K562 (cell line): ENCODE results near the gene LY6G6D. TPM values are rescaled to one million over a fixed set of nuclear protein-coding genes. Genes with fewer than 3 reads are reported as not detected.

Source experiments
- ADNP ChIP-seq: fragments of 200-800 bp; sonication (Bioruptor generic); IDR thresholded peaks from 2 replicates; pipeline ENCODE4 v1.6.1; 2016; ENCODE audit warnings: missing genetic modification characterization, missing compliant biosample characterization
- CCAR2 ChIP-seq: fragments of 200-400 bp; formaldehyde crosslinking; IDR thresholded peaks from 2 replicates; pipeline ENCODE4 v1.6.1; 2017; ENCODE audit warnings: mild to moderate bottlenecking, low read depth, low read length
- CCNT2 ChIP-seq: IDR thresholded peaks from 2 replicates; pipeline ENCODE4 v1.6.1; 2011; ENCODE audit warnings: borderline replicate concordance, low read depth, mild to moderate bottlenecking, moderate library complexity, mixed read lengths, low read length; ENCODE audit not compliant: insufficient read length; ENCODE audit errors: extremely low read depth
- ETV6 ChIP-seq, 3 experiments: fragments of 150-350 bp in 1 of 3; sonication (generic) in 1 of 3; formaldehyde crosslinking in 1 of 3; IDR thresholded peaks; 2 replicates each; pipeline versions ENCODE4 v1.6.1 to v1.8.0; 2014 to 2022; ENCODE audit warnings: borderline replicate concordance in 2 of 3, low read depth in 2 of 3, antibody characterized with exemption in 1 of 3, low read length in 1 of 3, mild to moderate bottlenecking in 1 of 3, missing genetic modification reagents in 1 of 3
- FOXJ3 ChIP-seq: sonication (generic); formaldehyde crosslinking; IDR thresholded peaks from 2 replicates; pipeline ENCODE4 v1.4.0; 2020; ENCODE audit warnings: mild to moderate bottlenecking, missing genetic modification reagents
- GATA2 ChIP-seq: sonication (generic); formaldehyde crosslinking; IDR thresholded peaks from 2 replicates; pipeline ENCODE4 v1.4.0; 2020; ENCODE audit warnings: mild to moderate bottlenecking, missing genetic modification reagents
- HMBOX1 ChIP-seq: sonication (generic); IDR thresholded peaks from 2 replicates; pipeline ENCODE4 v1.6.1; 2016
- HNRNPL ChIP-seq: fragments of 200-400 bp; formaldehyde crosslinking; IDR thresholded peaks from 2 replicates; pipeline ENCODE4 v1.6.1; 2017; ENCODE audit warnings: low read depth, mild to moderate bottlenecking, low read length
- ILF3 ChIP-seq: fragments of 450-650 bp; IDR thresholded peaks from 2 replicates; pipeline ENCODE4 v1.6.1; 2018; ENCODE audit warnings: antibody characterized with exemption, mild to moderate bottlenecking, moderate library complexity, borderline replicate concordance
- MAFK ChIP-seq: IDR thresholded peaks from 2 replicates; pipeline ENCODE4 v1.6.1; 2011; ENCODE audit warnings: low read length, improper control_type of control experiment
- RAD51 ChIP-seq: fragments of 450-650 bp; IDR thresholded peaks from 2 replicates; pipeline ENCODE4 v1.7.1; 2016; ENCODE audit warnings: low read depth, mild to moderate bottlenecking, borderline replicate concordance
- RBM34 ChIP-seq: fragments of 200-400 bp; formaldehyde crosslinking; IDR thresholded peaks from 2 replicates; pipeline ENCODE4 v1.6.1; 2018; ENCODE audit warnings: low read length, borderline replicate concordance; ENCODE audit not compliant: insufficient read depth
- RFX5 ChIP-seq: IDR thresholded peaks from 2 replicates; pipeline ENCODE4 v1.6.1; 2011; ENCODE audit warnings: low read depth, mild to moderate bottlenecking, improper control_type of control experiment, low read length
- TAF9B ChIP-seq: fragments of 450-650 bp; IDR thresholded peaks from 2 replicates; pipeline ENCODE4 v1.6.1; 2018; ENCODE audit warnings: mild to moderate bottlenecking; ENCODE audit not compliant: partially characterized antibody
- TEAD4 ChIP-seq, 2 experiments: sonication (generic) in 1 of 2; formaldehyde crosslinking in 1 of 2; IDR thresholded peaks; 2 replicates each; pipeline versions ENCODE4 v1.6.1 to v1.8.0; 2012 to 2022; ENCODE audit warnings: borderline replicate concordance in 1 of 2, inconsistent platforms in 1 of 2, low read length in 1 of 2, mild to moderate bottlenecking in 1 of 2, missing genetic modification reagents in 1 of 2
- THRAP3 ChIP-seq: fragments of 450-650 bp; IDR thresholded peaks from 2 replicates; pipeline ENCODE4 v1.6.1; 2016; ENCODE audit warnings: mild to moderate bottlenecking, inconsistent platforms, borderline replicate concordance
- ZEB2 ChIP-seq: fragments of 450-650 bp; IDR thresholded peaks from 2 replicates; pipeline ENCODE4 v1.6.1; 2016
- ZNF133 ChIP-seq: fragments of 250-450 bp; sonication (Bioruptor Pico); IDR thresholded peaks from 2 replicates; pipeline ENCODE4 v1.4.0; 2020; ENCODE audit warnings: mild to moderate bottlenecking
- ZNF146 ChIP-seq: IDR thresholded peaks from one replicate; pipeline ENCODE4 v1.6.1; 2018; ENCODE audit warnings: missing compliant biosample characterization; ENCODE audit not compliant: unreplicated experiment
- ZNF263 ChIP-seq: sonication (generic); formaldehyde crosslinking; IDR thresholded peaks from 2 replicates; pipeline ENCODE4 v1.8.0; 2022; ENCODE audit warnings: mild to moderate bottlenecking, missing genetic modification reagents, borderline replicate concordance
- ZNF561 ChIP-seq: fragments of 450-650 bp; formaldehyde crosslinking; conservative IDR thresholded peaks from 2 replicates; pipeline ENCODE4 v1.4.0; 2020; ENCODE audit warnings: mild to moderate bottlenecking, moderate library complexity
- ZNF75A ChIP-seq: fragments of 450-650 bp; formaldehyde crosslinking; IDR thresholded peaks from 2 replicates; pipeline ENCODE4 v1.4.0; 2020; ENCODE audit warnings: mild to moderate bottlenecking
- polyA plus RNA-seq, 8 experiments: library from polyadenylated mRNA; depleted of rRNA in 4 of 8; stranded (reverse) in 5 of 8; unstranded in 3 of 8; fragments of >200 nt; fragmentation: Nextera tagmentation in 2 of 8; fragmentation: Illumina TruSeq in 1 of 8; extraction: Ambion mirVana in 2 of 8; extraction: Trizol in 1 of 8; gene quantifications; 2 replicates each; pipeline versions ENCODE4 v1.2.1 to v1.2.3, GENCODE V29; 2011 to 2014; ENCODE audit warnings: inconsistent platforms in 1 of 8, missing spikeins in 1 of 8
- total RNA-seq, 7 experiments: library from RNA; depleted of rRNA in 6 of 7; stranded (reverse); fragments of >200 nt in 6 of 7; fragmentation: Illumina TruSeq in 2 of 7; extraction: Trizol in 2 of 7; gene quantifications; 2 replicates each; pipeline versions ENCODE4 v1.2.1 to v1.2.3, GENCODE V29; 2011 to 2021; ENCODE audit warnings: low replicate concordance in 1 of 7
- TF ChIP-seq, protein P1 (sequence below): fragments of 250-450 bp; sonication (Bioruptor Pico); IDR thresholded peaks from 2 replicates; pipeline ENCODE4 v1.5.0; 2021
- TF ChIP-seq, protein P2 (sequence below): sonication (generic); formaldehyde crosslinking; IDR thresholded peaks from 2 replicates; pipeline ENCODE4 v1.8.1; 2023; ENCODE audit warnings: mild to moderate bottlenecking, missing genetic modification reagents
- TF ChIP-seq, protein P3 (sequence below): fragments of 450-650 bp; IDR thresholded peaks from 2 replicates; pipeline ENCODE4 v1.6.1; 2016

The LY6G6D gene
- total and polyA plus RNA-seq, 9 of the 15 experiments (the other 6 are each of a cell fraction or from before 2014, with no cell fraction given): 0.30 to 0.38 TPM; not detected in 7

DNA sequence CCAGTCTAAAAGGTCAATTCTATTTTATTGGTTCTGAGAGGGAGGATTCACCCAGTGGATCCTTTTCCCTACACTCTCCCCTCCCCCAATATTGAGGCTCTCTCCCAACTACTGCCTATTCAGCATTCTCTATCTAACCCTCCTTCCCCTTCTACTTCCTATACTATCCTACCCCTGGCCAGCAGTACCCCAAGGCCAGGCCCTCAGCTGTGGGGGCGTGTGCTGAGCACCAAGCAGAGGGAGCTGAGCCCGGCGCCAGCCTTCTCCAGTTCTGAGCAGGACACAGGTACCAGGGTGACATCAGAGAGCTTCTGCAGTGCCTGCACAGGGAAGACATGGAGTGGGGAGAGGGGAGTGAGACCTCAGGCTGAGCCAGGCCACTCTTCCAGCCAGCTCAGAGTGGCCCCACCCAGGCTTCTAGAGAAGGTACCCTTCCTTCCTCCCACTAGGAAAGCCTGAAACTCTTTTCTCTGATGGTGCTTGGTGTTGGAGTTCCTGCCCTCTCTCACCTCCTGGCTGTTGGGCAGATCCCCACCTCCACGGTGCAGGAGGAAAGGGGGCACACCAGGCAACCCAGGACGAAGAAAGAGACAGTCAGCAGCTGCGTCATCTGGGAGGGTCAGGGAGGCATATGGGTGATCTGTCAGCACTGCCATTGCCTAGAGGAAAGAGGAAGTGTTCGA lies 12.0 kb downstream of the LY6G6D start (continued):
- 0 out of 2 replicates have a peak, but pooled peaks have one; percentile 38 for TF ChIP-seq HMBOX1
- TF ChIP-seq MAFK: peak; percentile 66; the same call in 1 of the 2 replicates
- TF ChIP-seq ZNF133 (CRISPR knock-in tag): no peak
- no peak for TF ChIP-seq RFX5
- TF ChIP-seq ADNP (tag): no peak
- TF ChIP-seq ZEB2: no peak
- TF ChIP-seq, protein P1, sequence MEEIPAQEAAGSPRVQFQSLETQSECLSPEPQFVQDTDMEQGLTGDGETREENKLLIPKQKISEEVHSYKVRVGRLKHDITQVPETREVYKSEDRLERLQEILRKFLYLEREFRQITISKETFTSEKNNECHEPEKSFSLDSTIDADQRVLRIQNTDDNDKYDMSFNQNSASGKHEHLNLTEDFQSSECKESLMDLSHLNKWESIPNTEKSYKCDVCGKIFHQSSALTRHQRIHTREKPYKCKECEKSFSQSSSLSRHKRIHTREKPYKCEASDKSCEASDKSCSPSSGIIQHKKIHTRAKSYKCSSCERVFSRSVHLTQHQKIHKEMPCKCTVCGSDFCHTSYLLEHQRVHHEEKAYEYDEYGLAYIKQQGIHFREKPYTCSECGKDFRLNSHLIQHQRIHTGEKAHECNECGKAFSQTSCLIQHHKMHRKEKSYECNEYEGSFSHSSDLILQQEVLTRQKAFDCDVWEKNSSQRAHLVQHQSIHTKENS: no peak
- TF ChIP-seq THRAP3: no peak
- TF ChIP-seq TEAD4 (IDR thresholded peaks at IDR 0.05; ENCODE audit: low read length): 0 out of 2 replicates have a peak, but pooled peaks have one; percentile 9
- no peak for TF ChIP-seq TEAD4 (CRISPR knock-in tag; IDR thresholded peaks at IDR 0.05; ENCODE audit: borderline replicate concordance)
- no peak for TF ChIP-seq GATA2 (CRISPR knock-in tag)
- TF ChIP-seq, protein P2, sequence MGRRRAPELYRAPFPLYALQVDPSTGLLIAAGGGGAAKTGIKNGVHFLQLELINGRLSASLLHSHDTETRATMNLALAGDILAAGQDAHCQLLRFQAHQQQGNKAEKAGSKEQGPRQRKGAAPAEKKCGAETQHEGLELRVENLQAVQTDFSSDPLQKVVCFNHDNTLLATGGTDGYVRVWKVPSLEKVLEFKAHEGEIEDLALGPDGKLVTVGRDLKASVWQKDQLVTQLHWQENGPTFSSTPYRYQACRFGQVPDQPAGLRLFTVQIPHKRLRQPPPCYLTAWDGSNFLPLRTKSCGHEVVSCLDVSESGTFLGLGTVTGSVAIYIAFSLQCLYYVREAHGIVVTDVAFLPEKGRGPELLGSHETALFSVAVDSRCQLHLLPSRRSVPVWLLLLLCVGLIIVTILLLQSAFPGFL (CRISPR knock-in tag): no peak
- no peak for TF ChIP-seq RBM34
- TF ChIP-seq RAD51: no peak
- TF ChIP-seq HNRNPL: no peak
- TF ChIP-seq CCAR2: no peak
- TF ChIP-seq ETV6 (IDR thresholded peaks at IDR 0.05; ENCODE audit: borderline replicate concordance in 1 of 2, low read depth in 2 of 2, low read length in 1 of 2): no peak
- no peak for TF ChIP-seq ETV6 (CRISPR knock-in tag; IDR thresholded peaks at IDR 0.05; ENCODE audit: borderline replicate concordance)
- no peak for TF ChIP-seq ZNF263 (CRISPR knock-in tag)
- TF ChIP-seq ZNF561 (CRISPR knock-in tag): no peak
- no peak for TF ChIP-seq ZNF75A (CRISPR knock-in tag)
- no peak for TF ChIP-seq ILF3
- TF ChIP-seq CCNT2: no peak
- TF ChIP-seq TAF9B: no peak
- TF ChIP-seq, protein P3, sequence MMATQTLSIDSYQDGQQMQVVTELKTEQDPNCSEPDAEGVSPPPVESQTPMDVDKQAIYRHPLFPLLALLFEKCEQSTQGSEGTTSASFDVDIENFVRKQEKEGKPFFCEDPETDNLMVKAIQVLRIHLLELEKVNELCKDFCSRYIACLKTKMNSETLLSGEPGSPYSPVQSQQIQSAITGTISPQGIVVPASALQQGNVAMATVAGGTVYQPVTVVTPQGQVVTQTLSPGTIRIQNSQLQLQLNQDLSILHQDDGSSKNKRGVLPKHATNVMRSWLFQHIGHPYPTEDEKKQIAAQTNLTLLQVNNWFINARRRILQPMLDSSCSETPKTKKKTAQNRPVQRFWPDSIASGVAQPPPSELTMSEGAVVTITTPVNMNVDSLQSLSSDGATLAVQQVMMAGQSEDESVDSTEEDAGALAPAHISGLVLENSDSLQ: peak; percentile 69
- no peak for TF ChIP-seq ZNF146 (CRISPR knock-in tag)
- TF ChIP-seq FOXJ3 (CRISPR knock-in tag): no peak
